Mammary epithelial cell (primary cell): ENCODE measurements around the gene DNAJC1.

Experiments used
- CTCF ChIP-seq, 2 donors: IDR thresholded peaks in 1 of 2; conservative IDR thresholded peaks in 1 of 2; 2 replicates each; pipeline ENCODE4 v1.5.1; 2011 to 2012; ENCODE audit warnings: inconsistent platforms in 2 of 2, low read length in 2 of 2, mild to moderate bottlenecking in 2 of 2, control low read depth in 1 of 2, low read depth in 1 of 2; ENCODE audit not compliant: insufficient read depth in 1 of 2; ENCODE audit errors: extremely low read depth in 1 of 2
- EZH2 ChIP-seq: IDR thresholded peaks from 2 replicates; pipeline ENCODE4 v1.6.1; 2012; ENCODE audit warnings: low read length, inconsistent platforms, borderline replicate concordance

- TF ChIP-seq CTCF (conservative IDR thresholded peaks at IDR 0.05 in 1 of 2, IDR thresholded peaks at IDR 0.05 in 1 of 2; ENCODE audit: extremely low read depth in 1 of 2, insufficient read depth in 1 of 2, low read depth in 1 of 2, low read length in 2 of 2) (no peak), EZH2 (no peak)
Measured at GRCh38 chr10:21935439-21936023, 68.0 kb downstream of the DNAJC1 start.
